Measurements from ENCODE around the gene SPACA7. TPM values are rescaled to one million over a fixed set of nuclear protein-coding genes. Genes with fewer than 3 reads are reported as not detected.

The SPACA7 gene
- total RNA-seq, 2 donors from 2014 or later: not detected

GRCh38 chr13:112469071-112469745 is 93.1 kb downstream of the SPACA7 start:
- Histone ChIP-seq H3K4me3 (no peak overlapping the region), H3K27ac (no peak overlapping the region), H3K27me3 (replicated peaks; ENCODE audit: insufficient read depth) (no peaks in the 10 kb centered on the region), H3K9me3 (peaks cover 3% of the 10 kb centered on the region), H3K36me3 (no peaks in the 10 kb centered on the region), H3K4me1 (ENCODE audit: control insufficient read depth in 1 of 2, low read depth in 2 of 2) (no peaks in the 10 kb centered on the region)
- DNase-seq (ENCODE audit: low spot score) (no peak), ATAC-seq (ENCODE audit: insufficient number of reproducible peaks, low FRiP score, low read depth) (no peak)
- TF ChIP-seq, protein P1, sequence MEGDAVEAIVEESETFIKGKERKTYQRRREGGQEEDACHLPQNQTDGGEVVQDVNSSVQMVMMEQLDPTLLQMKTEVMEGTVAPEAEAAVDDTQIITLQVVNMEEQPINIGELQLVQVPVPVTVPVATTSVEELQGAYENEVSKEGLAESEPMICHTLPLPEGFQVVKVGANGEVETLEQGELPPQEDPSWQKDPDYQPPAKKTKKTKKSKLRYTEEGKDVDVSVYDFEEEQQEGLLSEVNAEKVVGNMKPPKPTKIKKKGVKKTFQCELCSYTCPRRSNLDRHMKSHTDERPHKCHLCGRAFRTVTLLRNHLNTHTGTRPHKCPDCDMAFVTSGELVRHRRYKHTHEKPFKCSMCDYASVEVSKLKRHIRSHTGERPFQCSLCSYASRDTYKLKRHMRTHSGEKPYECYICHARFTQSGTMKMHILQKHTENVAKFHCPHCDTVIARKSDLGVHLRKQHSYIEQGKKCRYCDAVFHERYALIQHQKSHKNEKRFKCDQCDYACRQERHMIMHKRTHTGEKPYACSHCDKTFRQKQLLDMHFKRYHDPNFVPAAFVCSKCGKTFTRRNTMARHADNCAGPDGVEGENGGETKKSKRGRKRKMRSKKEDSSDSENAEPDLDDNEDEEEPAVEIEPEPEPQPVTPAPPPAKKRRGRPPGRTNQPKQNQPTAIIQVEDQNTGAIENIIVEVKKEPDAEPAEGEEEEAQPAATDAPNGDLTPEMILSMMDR (IDR thresholded peaks at IDR 0.05): no peak

- no peak for ATAC-seq (ENCODE audit: insufficient number of reproducible peaks, low FRiP score, low read depth)
- Histone ChIP-seq H3K27ac (no peak overlapping the region), H3K4me1 (ENCODE audit: control insufficient read depth in 1 of 2, low read depth in 2 of 2) (no peaks in the 10 kb centered on the region), H3K9me3 (peaks cover 3% of the 10 kb centered on the region), H3K36me3 (no peaks in the 10 kb centered on the region), H3K27me3 (replicated peaks; ENCODE audit: insufficient read depth) (no peaks in the 10 kb centered on the region), H3K4me3 (no peak overlapping the region)
- TF ChIP-seq, protein P1 (IDR thresholded peaks at IDR 0.05): no peak
- DNase-seq (ENCODE audit: low spot score): no peak
Observed at GRCh38 chr13:112473818-112474217, 97.7 kb downstream of the SPACA7 start.

DNA sequence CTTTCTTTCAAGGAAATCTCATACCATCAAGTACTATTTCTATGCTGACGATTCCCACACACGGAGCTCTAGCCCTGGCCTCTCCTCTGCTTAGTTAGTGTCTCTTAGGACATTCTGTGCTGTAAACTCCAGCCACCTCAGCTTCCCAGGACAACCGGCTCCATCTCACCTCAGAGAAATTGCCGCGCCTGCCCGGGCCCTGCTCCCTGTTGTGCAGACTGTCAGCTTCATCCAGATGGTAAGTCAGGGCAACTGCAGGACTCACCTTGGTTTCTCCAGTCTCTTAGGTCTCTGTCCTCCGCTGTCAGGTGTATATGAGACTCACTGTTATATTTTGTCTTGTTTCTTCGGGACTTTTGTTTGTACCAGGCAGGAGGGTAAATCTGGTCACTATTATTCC is 98.7 kb downstream of the SPACA7 start:
- TF ChIP-seq, protein P1 (IDR thresholded peaks at IDR 0.05): no peak
- H3K36me3 ChIP-seq: no peaks in the 10 kb centered on the region
- no peaks in the 10 kb centered on the region for H3K27me3 ChIP-seq (replicated peaks; ENCODE audit: insufficient read depth)
- peaks cover 3% of the 10 kb centered on the region for H3K9me3 ChIP-seq
- no peak for DNase-seq (ENCODE audit: low spot score)
- no peak overlapping the region for H3K27ac ChIP-seq
- no peak overlapping the region for H3K4me3 ChIP-seq
- H3K4me1 ChIP-seq (ENCODE audit: control insufficient read depth in 1 of 2, low read depth in 2 of 2): no peaks in the 10 kb centered on the region
- no peak for ATAC-seq (ENCODE audit: insufficient number of reproducible peaks, low FRiP score, low read depth)

GRCh38 chr13:112475889-112476288 is 99.7 kb downstream of the SPACA7 start:
- TF ChIP-seq, protein P1 (IDR thresholded peaks at IDR 0.05): no peak
- no peaks in the 10 kb centered on the region for H3K4me1 ChIP-seq (ENCODE audit: control insufficient read depth in 1 of 2, low read depth in 2 of 2)
- peaks cover under 1% of the 10 kb centered on the region for H3K9me3 ChIP-seq
- H3K27ac ChIP-seq: no peak overlapping the region
- no peak overlapping the region for H3K4me3 ChIP-seq
- H3K27me3 ChIP-seq (replicated peaks; ENCODE audit: insufficient read depth): no peaks in the 10 kb centered on the region
- no peak for DNase-seq (ENCODE audit: low spot score)
- ATAC-seq (ENCODE audit: insufficient number of reproducible peaks, low FRiP score, low read depth): no peak
- no peaks in the 10 kb centered on the region for H3K36me3 ChIP-seq

GRCh38 chr13:112477070-112477619 is 101.0 kb downstream of the SPACA7 start:
- H3K36me3 ChIP-seq: no peaks in the 10 kb centered on the region
- ATAC-seq (ENCODE audit: insufficient number of reproducible peaks, low FRiP score, low read depth) (no peak), DNase-seq (ENCODE audit: low spot score) (no peak)
- no peaks in the 10 kb centered on the region for H3K9me3 ChIP-seq
- no peaks in the 10 kb centered on the region for H3K27me3 ChIP-seq (replicated peaks; ENCODE audit: insufficient read depth)
- TF ChIP-seq, protein P1 (IDR thresholded peaks at IDR 0.05): no peak
- H3K27ac ChIP-seq: no peak overlapping the region
- no peaks in the 10 kb centered on the region for H3K4me1 ChIP-seq (ENCODE audit: control insufficient read depth in 1 of 2, low read depth in 2 of 2)
- no peak overlapping the region for H3K4me3 ChIP-seq

All from thoracic aorta (tissue), 2 donors.